HEK293 (cell line): ENCODE data around the gene DCAKD.

ENCODE experiments used
- CTCF ChIA-PET: fragments of 350-600 bp; formaldehyde crosslinking; extraction: SDS; loops from one replicate; lab custom pipeline; 2021; ENCODE audit warnings: antibody characterized with exemption; lab: Yijun Ruan, JAX
- POLR2A ChIA-PET: fragments of 300-600 bp; formaldehyde crosslinking; extraction: SDS; loops from one replicate; lab custom pipeline; 2020; ENCODE audit warnings: antibody characterized with exemption, inconsistent platforms; lab: Yijun Ruan, JAX
- H3K27ac ChIP-seq: fragments of 200-500 bp; sonication (Bioruptor generic); 2 replicates; pipeline ENCODE4 v1.5.1; 2014; ENCODE audit warnings: low read depth, low read length, control low read depth, inconsistent platforms; ENCODE audit errors: extremely low read depth
- H3K36me3 ChIP-seq, 2 experiments: fragments of 200-500 bp in 1 of 2; sonication (Bioruptor generic) in 1 of 2; 1 replicate in 1 of 2; 2 replicates in 1 of 2; pipeline ENCODE4 v1.5.1; 2014 to 2017; ENCODE audit warnings: inconsistent platforms in 2 of 2, low read length in 2 of 2; ENCODE audit not compliant: control insufficient read depth in 2 of 2, insufficient read depth in 1 of 2
- H3K4me1 ChIP-seq: fragments of 200-500 bp; sonication (Bioruptor generic); 2 replicates; pipeline ENCODE4 v1.5.1; 2014; ENCODE audit warnings: mild to moderate bottlenecking, low read length, inconsistent platforms; ENCODE audit not compliant: control insufficient read depth, insufficient read depth
- H3K4me3 ChIP-seq: 2 replicates; pipeline ENCODE4 v1.5.1; 2011; ENCODE audit warnings: low read depth, mild to moderate bottlenecking, control low read depth, low read length, moderate library complexity
- H3K9me3 ChIP-seq: fragments of 200-500 bp; sonication (Bioruptor generic); 2 replicates; pipeline ENCODE4 v1.5.1; 2014; ENCODE audit warnings: low read depth, low read length, inconsistent platforms; ENCODE audit not compliant: control insufficient read depth, insufficient read depth
- OSR2 ChIP-seq: fragments of 450-650 bp; formaldehyde crosslinking; IDR thresholded peaks from 2 replicates; pipeline ENCODE4 v1.5.1; 2016; ENCODE audit warnings: missing biosample characterization, missing genetic modification characterization
- SETDB1 ChIP-seq: IDR thresholded peaks from one replicate; pipeline ENCODE4 v1.6.1; 2017; ENCODE audit warnings: mild to moderate bottlenecking, low read length, moderate library complexity, mixed read lengths; ENCODE audit not compliant: insufficient read length
- TRIM28 ChIP-seq: IDR thresholded peaks from 2 replicates; pipeline ENCODE4 v1.6.1; 2011; ENCODE audit warnings: low read length, control low read depth, borderline replicate concordance
- YY2 ChIP-seq: fragments of 450-650 bp; formaldehyde crosslinking; IDR thresholded peaks from 2 replicates; pipeline ENCODE4 v1.5.1; 2016; ENCODE audit warnings: missing biosample characterization, missing genetic modification characterization
- ZBTB20 ChIP-seq: fragments of 450-650 bp; formaldehyde crosslinking; IDR thresholded peaks from 2 replicates; pipeline ENCODE4 v1.5.1; 2016; ENCODE audit warnings: missing biosample characterization, missing genetic modification characterization
- ZNF10 ChIP-seq: fragments of 450-650 bp; formaldehyde crosslinking; IDR thresholded peaks from 2 replicates; pipeline ENCODE4 v1.5.1; 2017; ENCODE audit warnings: missing biosample characterization, missing genetic modification characterization
- ZNF121 ChIP-seq: fragments of 450-650 bp; formaldehyde crosslinking; IDR thresholded peaks from 2 replicates; pipeline ENCODE4 v1.5.1; 2016; ENCODE audit warnings: missing biosample characterization, missing genetic modification characterization
- ZNF529 ChIP-seq: fragments of 450-650 bp; formaldehyde crosslinking; IDR thresholded peaks from 2 replicates; pipeline ENCODE4 v1.5.1; 2017; ENCODE audit warnings: missing genetic modification characterization, missing biosample characterization; ENCODE audit not compliant: insufficient replicate concordance
- ZNF768 ChIP-seq: fragments of 450-650 bp; formaldehyde crosslinking; IDR thresholded peaks from 2 replicates; pipeline ENCODE4 v1.5.1; 2018; ENCODE audit warnings: missing biosample characterization, mild to moderate bottlenecking, missing genetic modification characterization
- ZNF843 ChIP-seq: fragments of 450-650 bp; formaldehyde crosslinking; IDR thresholded peaks from 2 replicates; pipeline ENCODE4 v1.5.1; 2016; ENCODE audit warnings: missing biosample characterization, missing genetic modification characterization
- TF ChIP-seq, protein P1 (sequence below): fragments of 450-650 bp; formaldehyde crosslinking; IDR thresholded peaks from 2 replicates; pipeline ENCODE4 v1.5.1; 2016; ENCODE audit warnings: missing biosample characterization, missing genetic modification characterization
- TF ChIP-seq, protein P2 (sequence below): fragments of 450-650 bp; formaldehyde crosslinking; IDR thresholded peaks from 2 replicates; pipeline ENCODE4 v1.5.1; 2016; ENCODE audit warnings: missing biosample characterization, missing genetic modification characterization
- TF ChIP-seq, protein P3 (sequence below): fragments of 450-650 bp; formaldehyde crosslinking; IDR thresholded peaks from 2 replicates; pipeline ENCODE4 v1.5.1; 2017; ENCODE audit warnings: missing biosample characterization, mild to moderate bottlenecking, missing genetic modification characterization, moderate library complexity
- TF ChIP-seq, protein P4 (sequence below): fragments of 450-650 bp; formaldehyde crosslinking; IDR thresholded peaks from 2 replicates; pipeline ENCODE4 v1.5.1; 2016; ENCODE audit warnings: missing biosample characterization, missing genetic modification characterization
- TF ChIP-seq, protein P5 (sequence below): fragments of 450-650 bp; formaldehyde crosslinking; IDR thresholded peaks from 2 replicates; pipeline ENCODE4 v1.5.1; 2016; ENCODE audit warnings: missing biosample characterization, missing genetic modification characterization
- TF ChIP-seq, protein P6 (sequence below): fragments of 450-650 bp; formaldehyde crosslinking; IDR thresholded peaks from 2 replicates; pipeline ENCODE4 v1.5.1; 2017; ENCODE audit warnings: missing biosample characterization, missing genetic modification characterization

Gene DCAKD

DNA sequence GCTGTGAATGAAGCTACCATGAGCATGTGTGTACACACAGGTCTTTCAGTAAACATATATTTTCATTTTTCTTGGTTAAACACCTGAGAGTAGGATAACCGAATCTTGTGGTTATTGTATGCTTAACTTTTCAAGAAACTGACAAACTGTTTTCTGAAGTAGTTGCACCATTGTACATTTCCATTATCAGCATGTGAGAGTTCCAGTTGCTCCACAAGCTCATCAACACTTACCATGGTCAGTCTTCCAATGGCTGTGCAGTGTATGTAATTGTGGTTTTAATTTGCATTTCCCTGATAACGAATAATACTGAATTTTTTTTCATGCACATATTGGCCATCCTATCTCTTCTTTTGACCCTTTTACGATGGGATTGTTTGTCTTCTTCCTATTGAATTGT, 52.0 kb downstream of the DCAKD start:
- H3K4me3 ChIP-seq: no peak overlapping the region
- 0 out of 2 replicates have a peak, but pooled peaks cover 2% of the 10 kb centered on the region for H3K9me3 ChIP-seq
- no peaks in the 10 kb centered on the region for H3K36me3 ChIP-seq
- no peak overlapping the region for H3K27ac ChIP-seq
- ChIA-PET CTCF (interaction anchor here (0.6 to 1.6 kb wide), 5 partner anchors 20 to 50 kb away, joined by 3 to 9 read pairs (median 4); no protein-coding TSS in a partner anchor), POLR2A (interaction anchor here (0.6 to 1.4 kb wide), 3 partner anchors 76 to 392 kb away, joined by 3 to 5 read pairs (median 4); no protein-coding TSS in a partner anchor)
- no peak for TF ChIP-seq ZNF768 (tag by site-specific recombination)
- TF ChIP-seq ZNF529 (tag by site-specific recombination): peak; percentile 60
- TF ChIP-seq, protein P1, sequence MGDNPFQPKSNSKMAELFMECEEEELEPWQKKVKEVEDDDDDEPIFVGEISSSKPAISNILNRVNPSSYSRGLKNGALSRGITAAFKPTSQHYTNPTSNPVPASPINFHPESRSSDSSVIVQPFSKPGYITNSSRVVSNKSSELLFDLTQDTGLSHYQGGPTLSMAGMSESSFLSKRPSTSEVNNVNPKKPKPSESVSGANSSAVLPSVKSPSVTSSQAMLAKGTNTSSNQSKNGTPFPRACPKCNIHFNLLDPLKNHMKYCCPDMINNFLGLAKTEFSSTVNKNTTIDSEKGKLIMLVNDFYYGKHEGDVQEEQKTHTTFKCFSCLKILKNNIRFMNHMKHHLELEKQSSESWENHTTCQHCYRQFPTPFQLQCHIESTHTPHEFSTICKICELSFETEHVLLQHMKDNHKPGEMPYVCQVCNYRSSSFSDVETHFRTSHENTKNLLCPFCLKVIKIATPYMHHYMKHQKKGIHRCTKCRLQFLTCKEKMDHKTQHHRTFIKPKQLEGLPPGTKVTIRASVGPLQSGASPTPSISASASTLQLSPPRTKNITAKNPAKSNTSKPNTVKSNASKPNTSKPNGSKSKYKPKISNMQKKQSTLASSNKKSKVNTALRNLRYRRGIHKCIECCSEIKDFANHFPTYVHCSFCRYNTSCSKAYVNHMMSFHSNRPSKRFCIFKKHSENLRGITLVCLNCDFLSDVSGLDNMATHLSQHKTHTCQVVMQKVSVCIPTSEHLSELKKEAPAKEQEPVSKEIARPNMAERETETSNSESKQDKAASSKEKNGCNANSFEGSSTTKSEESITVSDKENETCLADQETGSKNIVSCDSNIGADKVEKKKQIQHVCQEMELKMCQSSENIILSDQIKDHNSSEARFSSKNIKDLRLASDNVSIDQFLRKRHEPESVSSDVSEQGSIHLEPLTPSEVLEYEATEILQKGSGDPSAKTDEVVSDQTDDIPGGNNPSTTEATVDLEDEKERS (tag by site-specific recombination): 0 out of 2 replicates have a peak, but pooled peaks have one; percentile 32
- TF ChIP-seq SETDB1: peak; percentile 89
- TF ChIP-seq, protein P2, sequence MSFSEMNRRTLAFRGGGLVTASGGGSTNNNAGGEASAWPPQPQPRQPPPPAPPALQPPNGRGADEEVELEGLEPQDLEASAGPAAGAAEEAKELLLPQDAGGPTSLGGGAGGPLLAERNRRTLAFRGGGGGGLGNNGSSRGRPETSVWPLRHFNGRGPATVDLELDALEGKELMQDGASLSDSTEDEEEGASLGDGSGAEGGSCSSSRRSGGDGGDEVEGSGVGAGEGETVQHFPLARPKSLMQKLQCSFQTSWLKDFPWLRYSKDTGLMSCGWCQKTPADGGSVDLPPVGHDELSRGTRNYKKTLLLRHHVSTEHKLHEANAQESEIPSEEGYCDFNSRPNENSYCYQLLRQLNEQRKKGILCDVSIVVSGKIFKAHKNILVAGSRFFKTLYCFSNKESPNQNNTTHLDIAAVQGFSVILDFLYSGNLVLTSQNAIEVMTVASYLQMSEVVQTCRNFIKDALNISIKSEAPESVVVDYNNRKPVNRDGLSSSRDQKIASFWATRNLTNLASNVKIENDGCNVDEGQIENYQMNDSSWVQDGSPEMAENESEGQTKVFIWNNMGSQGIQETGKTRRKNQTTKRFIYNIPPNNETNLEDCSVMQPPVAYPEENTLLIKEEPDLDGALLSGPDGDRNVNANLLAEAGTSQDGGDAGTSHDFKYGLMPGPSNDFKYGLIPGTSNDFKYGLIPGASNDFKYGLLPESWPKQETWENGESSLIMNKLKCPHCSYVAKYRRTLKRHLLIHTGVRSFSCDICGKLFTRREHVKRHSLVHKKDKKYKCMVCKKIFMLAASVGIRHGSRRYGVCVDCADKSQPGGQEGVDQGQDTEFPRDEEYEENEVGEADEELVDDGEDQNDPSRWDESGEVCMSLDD (tag by site-specific recombination): no peak
- peak; percentile 86; the same call in 1 of the 2 replicates for TF ChIP-seq TRIM28
- TF ChIP-seq, protein P3, sequence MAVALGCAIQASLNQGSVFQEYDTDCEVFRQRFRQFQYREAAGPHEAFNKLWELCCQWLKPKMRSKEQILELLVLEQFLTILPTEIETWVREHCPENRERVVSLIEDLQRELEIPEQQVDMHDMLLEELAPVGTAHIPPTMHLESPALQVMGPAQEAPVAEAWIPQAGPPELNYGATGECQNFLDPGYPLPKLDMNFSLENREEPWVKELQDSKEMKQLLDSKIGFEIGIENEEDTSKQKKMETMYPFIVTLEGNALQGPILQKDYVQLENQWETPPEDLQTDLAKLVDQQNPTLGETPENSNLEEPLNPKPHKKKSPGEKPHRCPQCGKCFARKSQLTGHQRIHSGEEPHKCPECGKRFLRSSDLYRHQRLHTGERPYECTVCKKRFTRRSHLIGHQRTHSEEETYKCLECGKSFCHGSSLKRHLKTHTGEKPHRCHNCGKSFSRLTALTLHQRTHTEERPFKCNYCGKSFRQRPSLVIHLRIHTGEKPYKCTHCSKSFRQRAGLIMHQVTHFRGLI (tag by site-specific recombination): no peak
- peak; percentile 83 for TF ChIP-seq ZNF10
- TF ChIP-seq ZNF843 (tag by site-specific recombination): no peak
- TF ChIP-seq YY2 (tag by site-specific recombination): no peak
- no peak for TF ChIP-seq ZBTB20
- TF ChIP-seq, protein P4, sequence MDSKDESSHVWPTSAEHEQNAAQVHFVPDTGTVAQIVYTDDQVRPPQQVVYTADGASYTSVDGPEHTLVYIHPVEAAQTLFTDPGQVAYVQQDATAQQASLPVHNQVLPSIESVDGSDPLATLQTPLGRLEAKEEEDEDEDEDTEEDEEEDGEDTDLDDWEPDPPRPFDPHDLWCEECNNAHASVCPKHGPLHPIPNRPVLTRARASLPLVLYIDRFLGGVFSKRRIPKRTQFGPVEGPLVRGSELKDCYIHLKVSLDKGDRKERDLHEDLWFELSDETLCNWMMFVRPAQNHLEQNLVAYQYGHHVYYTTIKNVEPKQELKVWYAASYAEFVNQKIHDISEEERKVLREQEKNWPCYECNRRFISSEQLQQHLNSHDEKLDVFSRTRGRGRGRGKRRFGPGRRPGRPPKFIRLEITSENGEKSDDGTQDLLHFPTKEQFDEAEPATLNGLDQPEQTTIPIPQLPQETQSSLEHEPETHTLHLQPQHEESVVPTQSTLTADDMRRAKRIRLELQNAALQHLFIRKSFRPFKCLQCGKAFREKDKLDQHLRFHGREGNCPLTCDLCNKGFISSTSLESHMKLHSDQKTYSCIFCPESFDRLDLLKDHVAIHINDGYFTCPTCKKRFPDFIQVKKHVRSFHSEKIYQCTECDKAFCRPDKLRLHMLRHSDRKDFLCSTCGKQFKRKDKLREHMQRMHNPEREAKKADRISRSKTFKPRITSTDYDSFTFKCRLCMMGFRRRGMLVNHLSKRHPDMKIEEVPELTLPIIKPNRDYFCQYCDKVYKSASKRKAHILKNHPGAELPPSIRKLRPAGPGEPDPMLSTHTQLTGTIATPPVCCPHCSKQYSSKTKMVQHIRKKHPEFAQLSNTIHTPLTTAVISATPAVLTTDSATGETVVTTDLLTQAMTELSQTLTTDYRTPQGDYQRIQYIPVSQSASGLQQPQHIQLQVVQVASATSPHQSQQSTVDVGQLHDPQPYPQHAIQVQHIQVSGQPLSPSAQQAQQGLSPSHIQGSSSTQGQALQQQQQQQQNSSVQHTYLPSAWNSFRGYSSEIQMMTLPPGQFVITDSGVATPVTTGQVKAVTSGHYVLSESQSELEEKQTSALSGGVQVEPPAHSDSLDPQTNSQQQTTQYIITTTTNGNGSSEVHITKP (tag by site-specific recombination): no peak
- TF ChIP-seq, protein P5, sequence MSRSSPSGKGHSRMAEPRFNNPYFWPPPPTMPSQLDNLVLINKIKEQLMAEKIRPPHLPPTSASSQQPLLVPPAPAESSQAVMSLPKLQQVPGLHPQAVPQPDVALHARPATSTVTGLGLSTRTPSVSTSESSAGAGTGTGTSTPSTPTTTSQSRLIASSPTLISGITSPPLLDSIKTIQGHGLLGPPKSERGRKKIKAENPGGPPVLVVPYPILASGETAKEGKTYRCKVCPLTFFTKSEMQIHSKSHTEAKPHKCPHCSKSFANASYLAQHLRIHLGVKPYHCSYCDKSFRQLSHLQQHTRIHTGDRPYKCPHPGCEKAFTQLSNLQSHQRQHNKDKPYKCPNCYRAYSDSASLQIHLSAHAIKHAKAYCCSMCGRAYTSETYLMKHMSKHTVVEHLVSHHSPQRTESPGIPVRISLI (tag by site-specific recombination): no peak
- TF ChIP-seq ZNF121 (tag by site-specific recombination): no peak
- TF ChIP-seq, protein P6, sequence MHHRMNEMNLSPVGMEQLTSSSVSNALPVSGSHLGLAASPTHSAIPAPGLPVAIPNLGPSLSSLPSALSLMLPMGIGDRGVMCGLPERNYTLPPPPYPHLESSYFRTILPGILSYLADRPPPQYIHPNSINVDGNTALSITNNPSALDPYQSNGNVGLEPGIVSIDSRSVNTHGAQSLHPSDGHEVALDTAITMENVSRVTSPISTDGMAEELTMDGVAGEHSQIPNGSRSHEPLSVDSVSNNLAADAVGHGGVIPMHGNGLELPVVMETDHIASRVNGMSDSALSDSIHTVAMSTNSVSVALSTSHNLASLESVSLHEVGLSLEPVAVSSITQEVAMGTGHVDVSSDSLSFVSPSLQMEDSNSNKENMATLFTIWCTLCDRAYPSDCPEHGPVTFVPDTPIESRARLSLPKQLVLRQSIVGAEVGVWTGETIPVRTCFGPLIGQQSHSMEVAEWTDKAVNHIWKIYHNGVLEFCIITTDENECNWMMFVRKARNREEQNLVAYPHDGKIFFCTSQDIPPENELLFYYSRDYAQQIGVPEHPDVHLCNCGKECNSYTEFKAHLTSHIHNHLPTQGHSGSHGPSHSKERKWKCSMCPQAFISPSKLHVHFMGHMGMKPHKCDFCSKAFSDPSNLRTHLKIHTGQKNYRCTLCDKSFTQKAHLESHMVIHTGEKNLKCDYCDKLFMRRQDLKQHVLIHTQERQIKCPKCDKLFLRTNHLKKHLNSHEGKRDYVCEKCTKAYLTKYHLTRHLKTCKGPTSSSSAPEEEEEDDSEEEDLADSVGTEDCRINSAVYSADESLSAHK (tag by site-specific recombination): no peak
- TF ChIP-seq OSR2: no peak
- H3K4me1 ChIP-seq: 0 out of 2 replicates have a peak, but pooled peaks cover 3% of the 10 kb centered on the region
